BLaER1 treated with 17β-estradiol and CSF1 and Interleukin-3, amounts not matched to agents 10 nM and 100 nM (cell line): ENCODE data around the gene ADAMTS14.

ENCODE experiments used
- H3K27ac ChIP-seq, 11 experiments: shearing (Covaris generic); formaldehyde crosslinking; 2 replicates each; pipeline ENCODE4 v1.8.1; 2022
- H3K27me3 ChIP-seq, 11 experiments: shearing (Covaris generic); formaldehyde crosslinking; 2 replicates each; pipeline ENCODE4 v1.8.1; 2022
- H3K36me3 ChIP-seq, 11 experiments: shearing (Covaris generic); formaldehyde crosslinking; 2 replicates each; pipeline ENCODE4 v1.8.1; 2022
- H3K4me1 ChIP-seq, 10 experiments: shearing (Covaris generic); formaldehyde crosslinking; 2 replicates each; pipeline ENCODE4 v1.8.1; 2022
- H3K4me2 ChIP-seq, 11 experiments: shearing (Covaris generic); formaldehyde crosslinking; 2 replicates each; pipeline ENCODE4 v1.8.1; 2022
- H3K4me3 ChIP-seq, 10 experiments: shearing (Covaris generic); formaldehyde crosslinking; 2 replicates each; pipeline ENCODE4 v1.8.1; 2022
- H3K9ac ChIP-seq, 11 experiments: shearing (Covaris generic); formaldehyde crosslinking; 2 replicates each; pipeline ENCODE4 v1.8.1; 2022
- H3K9me3 ChIP-seq, 11 experiments: shearing (Covaris generic); formaldehyde crosslinking; replicated peaks in 1 of 11; 2 replicates each; pipeline ENCODE4 v1.8.1; 2022
- H4K20me1 ChIP-seq, 11 experiments: shearing (Covaris generic); formaldehyde crosslinking; 2 replicates each; pipeline ENCODE4 v1.8.1; 2022
- Cebpa-rat ChIP-seq, 11 experiments: shearing (Covaris generic); IDR thresholded peaks; 2 replicates each; pipeline ENCODE4 v1.8.1; 2022

The ADAMTS14 gene

GRCh38 chr10:70711177-70711576, 38.9 kb downstream of the ADAMTS14 start:
- peaks cover 7 to 15% (median 9%) of the 10 kb centered on the region in 10 experiments for H3K4me1 ChIP-seq
- H3K4me2 ChIP-seq = no peak overlapping the region
- H3K36me3 ChIP-seq = no peaks in the 10 kb centered on the region
- TF ChIP-seq Cebpa-rat (IDR thresholded peaks at IDR 0.05) = no peak
- H3K9me3 ChIP-seq = no peaks in the 10 kb centered on the region
- no peaks in the 10 kb centered on the region for H3K27me3 ChIP-seq
- no peak overlapping the region for H3K9ac ChIP-seq
- H3K27ac ChIP-seq = no peak overlapping the region
- H3K4me3 ChIP-seq = no peak overlapping the region
- no peaks in the 10 kb centered on the region for H4K20me1 ChIP-seq

DNA sequence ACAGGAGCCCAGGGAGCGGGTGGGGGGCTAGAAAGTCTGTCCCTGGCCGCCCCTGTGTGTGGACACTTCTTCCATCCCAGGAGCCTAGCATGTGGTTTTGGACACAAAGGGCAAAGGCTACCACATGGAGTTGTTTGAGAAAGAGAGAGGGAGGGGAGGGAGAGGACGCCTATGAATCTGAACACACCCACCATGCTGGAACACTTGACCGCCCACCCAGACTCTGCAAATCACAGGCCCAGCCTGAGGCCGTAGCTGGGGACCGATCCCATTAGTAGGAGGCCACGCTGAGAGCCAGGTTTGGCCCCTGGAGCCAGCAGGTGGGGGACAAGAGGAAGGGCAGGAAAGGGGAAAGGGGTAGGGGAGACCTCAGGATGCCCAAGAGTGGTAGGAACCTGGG, 39.6 kb downstream of the ADAMTS14 start:
- H3K4me2 ChIP-seq = no peak overlapping the region
- no peak overlapping the region for H3K4me3 ChIP-seq
- peaks cover 14 to 22% (median 16%) of the 10 kb centered on the region in 10 experiments for H3K4me1 ChIP-seq
- no peaks in the 10 kb centered on the region for H3K36me3 ChIP-seq
- no peaks in the 10 kb centered on the region for H3K27me3 ChIP-seq
- TF ChIP-seq Cebpa-rat (IDR thresholded peaks at IDR 0.05) = no peak
- H3K27ac ChIP-seq = no peak overlapping the region
- H3K9ac ChIP-seq = no peak overlapping the region
- H4K20me1 ChIP-seq = no peaks in the 10 kb centered on the region
- H3K9me3 ChIP-seq = no peaks in the 10 kb centered on the region

- H3K4me1 ChIP-seq = peaks cover 15 to 27% (median 19%) of the 10 kb centered on the region in 10 experiments
- H3K4me3 ChIP-seq = no peak overlapping the region
- H3K36me3 ChIP-seq = no peaks in the 10 kb centered on the region
- no peaks in the 10 kb centered on the region for H3K9me3 ChIP-seq
- H3K9ac ChIP-seq = no peak overlapping the region
- no peak overlapping the region for H3K4me2 ChIP-seq
- no peaks in the 10 kb centered on the region for H4K20me1 ChIP-seq
- no peak for TF ChIP-seq Cebpa-rat (IDR thresholded peaks at IDR 0.05)
- H3K27ac ChIP-seq = no peak overlapping the region
- no peaks in the 10 kb centered on the region for H3K27me3 ChIP-seq
Observed at GRCh38 chr10:70714245-70714644, 41.9 kb downstream of the ADAMTS14 start.

DNA sequence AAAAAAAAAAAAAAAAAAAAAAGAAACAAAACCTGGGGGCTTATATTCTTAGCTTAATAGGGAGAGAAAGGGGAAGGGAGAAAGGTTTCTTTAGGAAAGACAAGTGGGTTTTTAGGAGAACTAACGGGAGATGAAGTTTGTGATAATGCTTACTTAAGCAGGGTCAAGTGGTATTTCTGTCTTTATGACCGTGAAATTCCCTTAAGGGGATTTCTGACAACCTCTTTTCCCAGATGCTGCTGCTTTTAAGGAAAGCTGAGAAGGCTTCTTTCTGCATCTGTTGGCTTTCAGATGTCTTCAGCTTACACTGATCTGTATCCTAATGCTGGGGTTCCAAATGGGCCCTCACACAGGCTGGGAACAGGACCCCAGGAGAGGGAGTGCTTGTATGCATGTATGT, 42.6 kb downstream of the ADAMTS14 start:
- Histone ChIP-seq H3K9me3 (no peaks in the 10 kb centered on the region), H3K4me3 (no peak overlapping the region), H3K27me3 (no peaks in the 10 kb centered on the region), H4K20me1 (no peaks in the 10 kb centered on the region), H3K4me1 (peaks cover 15 to 27% (median 19%) of the 10 kb centered on the region in 10 experiments), H3K9ac (no peak overlapping the region), H3K27ac (no peak overlapping the region), H3K4me2 (peak overlapping the region in 3 of 11 experiments; percentile 73 to 82 (median 77); a peak in 5 of 22 replicates), H3K36me3 (no peaks in the 10 kb centered on the region)
- no peak for TF ChIP-seq Cebpa-rat (IDR thresholded peaks at IDR 0.05)

DNA sequence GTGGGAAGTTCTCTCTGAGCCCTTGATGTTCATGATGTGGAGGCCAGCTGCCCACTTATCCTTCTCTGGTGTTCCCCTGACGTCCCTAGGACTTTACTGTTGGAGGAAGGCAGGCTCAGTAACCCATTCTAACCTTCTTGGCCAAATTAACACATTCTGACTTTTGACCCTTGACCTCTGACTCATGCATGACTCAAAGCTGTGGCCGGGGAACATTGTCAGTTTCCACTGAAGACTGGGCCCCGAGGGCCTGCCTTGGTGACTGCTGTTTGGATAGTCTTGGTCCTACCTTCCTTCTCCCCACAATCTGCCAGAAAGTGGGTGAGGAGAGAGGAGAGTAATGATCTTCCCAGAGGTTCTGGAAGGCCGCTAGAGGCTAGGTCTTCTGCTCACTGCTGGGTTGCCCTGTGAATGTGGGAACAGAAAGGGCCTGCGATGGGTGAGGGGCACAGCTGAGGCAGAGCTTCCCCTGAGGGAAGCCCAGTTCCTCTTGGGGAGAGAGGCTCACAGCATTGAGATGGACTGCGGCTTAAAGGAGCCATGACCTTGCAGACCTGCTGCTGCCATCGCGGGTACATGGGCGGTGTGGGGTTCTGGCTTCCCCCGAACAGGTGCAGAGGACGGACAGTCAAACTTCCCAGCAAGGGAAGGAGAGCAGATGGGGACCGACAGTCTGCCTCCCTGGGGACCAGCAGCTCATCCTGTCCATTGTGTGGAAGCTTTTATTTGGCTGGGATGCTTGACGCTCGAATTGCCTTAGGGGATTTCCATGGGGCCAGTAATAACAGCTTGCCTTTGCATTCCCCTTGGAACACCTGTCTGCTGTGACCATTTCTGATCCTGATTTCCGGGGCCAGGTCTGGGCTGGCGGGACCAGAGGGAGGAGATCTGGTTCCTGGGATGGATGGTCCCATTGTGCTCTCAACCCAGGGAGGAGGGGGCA, 43.8 kb downstream of the ADAMTS14 start:
- Histone ChIP-seq H3K36me3 (no peaks in the 10 kb centered on the region), H3K9me3 (no peaks in the 10 kb centered on the region), H3K27ac (peak overlapping the region in 5 of 11 experiments; percentile 22 to 56 (median 49); a peak in 9 of 22 replicates), H4K20me1 (no peaks in the 10 kb centered on the region), H3K4me2 (peak overlapping the region; percentile 51 to 82 (median 73)), H3K9ac (peak overlapping the region in 1 of 11 experiments; percentile 20; a peak in 2 of 22 replicates), H3K4me1 (peaks cover 15 to 27% (median 19%) of the 10 kb centered on the region in 10 experiments), H3K4me3 (no peak overlapping the region), H3K27me3 (no peaks in the 10 kb centered on the region)
- no peak for TF ChIP-seq Cebpa-rat (IDR thresholded peaks at IDR 0.05)

- no peak for TF ChIP-seq Cebpa-rat (IDR thresholded peaks at IDR 0.05)
- Histone ChIP-seq H3K4me2 (0 out of 22 replicates have a peak overlapping the region, but pooled peaks of 3 of the 11 experiments have one; percentile 1 to 19 (median 12)), H4K20me1 (no peaks in the 10 kb centered on the region), H3K36me3 (no peaks in the 10 kb centered on the region), H3K9ac (no peak overlapping the region), H3K9me3 (no peaks in the 10 kb centered on the region), H3K4me1 (peaks cover 0 to 5% (median 0%) of the 10 kb centered on the region in 10 experiments; a peak in 5 of 20 replicates), H3K4me3 (no peak overlapping the region), H3K27ac (no peak overlapping the region), H3K27me3 (no peaks in the 10 kb centered on the region)
Observed at GRCh38 chr10:70722820-70723424, 50.6 kb downstream of the ADAMTS14 start.

DNA sequence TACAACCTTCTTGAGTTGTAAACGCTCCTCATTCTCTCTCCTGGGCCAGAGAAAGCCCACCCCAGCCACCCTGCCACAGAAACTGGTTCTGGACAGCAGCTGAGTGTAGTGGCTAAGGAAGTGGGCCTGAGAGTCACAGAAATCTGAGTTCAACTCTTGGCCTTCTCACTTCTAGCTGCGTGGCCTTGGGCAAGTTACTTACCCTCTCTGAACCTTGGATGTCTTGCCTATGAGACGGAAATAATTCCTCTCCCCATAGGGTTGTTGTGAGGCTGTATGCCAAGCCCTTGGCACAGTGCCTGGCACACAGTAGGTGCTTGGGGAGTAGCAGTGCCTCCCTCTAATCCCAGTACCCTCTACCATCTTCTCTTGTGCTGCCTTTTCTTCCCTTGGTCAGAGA, 51.5 kb downstream of the ADAMTS14 start:
- Histone ChIP-seq H3K4me3 (no peak overlapping the region), H3K9ac (no peak overlapping the region), H3K4me1 (peaks cover 0 to 5% (median 0%) of the 10 kb centered on the region in 10 experiments; a peak in 5 of 20 replicates), H3K27ac (no peak overlapping the region), H3K36me3 (no peaks in the 10 kb centered on the region), H3K4me2 (no peak overlapping the region), H3K9me3 (no peaks in the 10 kb centered on the region), H3K27me3 (no peaks in the 10 kb centered on the region), H4K20me1 (no peaks in the 10 kb centered on the region)
- no peak for TF ChIP-seq Cebpa-rat (IDR thresholded peaks at IDR 0.05)

DNA sequence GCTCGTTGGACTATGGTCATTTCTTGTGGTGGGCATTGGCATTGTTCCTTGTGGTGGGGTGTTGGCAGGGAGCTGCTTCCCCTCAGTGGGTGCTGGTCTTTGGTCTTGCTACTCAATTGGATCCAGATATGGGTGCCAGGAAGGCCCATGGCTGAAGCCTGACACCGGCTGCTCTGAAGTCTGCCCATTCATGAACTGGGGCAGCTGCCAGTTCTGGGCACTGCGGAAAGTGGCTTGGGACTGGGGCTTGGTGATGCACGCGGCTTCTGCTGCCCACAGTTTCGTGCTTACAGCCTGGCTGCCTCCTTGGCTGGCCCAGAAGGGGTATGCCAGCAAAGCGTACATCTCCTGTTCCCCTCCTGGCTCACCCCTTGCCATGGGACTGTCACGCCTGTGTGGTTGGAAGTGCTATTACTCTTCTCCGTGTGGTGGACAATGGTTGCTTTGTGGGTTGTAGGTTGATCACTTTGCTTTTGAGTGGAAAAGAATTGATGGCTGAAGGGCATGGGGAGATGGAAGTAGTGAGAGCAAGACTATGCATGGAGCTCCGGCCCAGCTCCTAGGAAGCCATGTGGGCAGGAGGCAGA, 54.7 kb downstream of the ADAMTS14 start:
- Histone ChIP-seq H3K36me3 (no peaks in the 10 kb centered on the region), H3K27ac (no peak overlapping the region), H3K4me1 (peaks cover 0 to 5% (median 0%) of the 10 kb centered on the region in 10 experiments; a peak in 5 of 20 replicates), H4K20me1 (no peaks in the 10 kb centered on the region), H3K9ac (no peak overlapping the region), H3K9me3 (no peaks in the 10 kb centered on the region), H3K4me2 (no peak overlapping the region), H3K4me3 (no peak overlapping the region), H3K27me3 (no peaks in the 10 kb centered on the region)
- no peak for TF ChIP-seq Cebpa-rat (IDR thresholded peaks at IDR 0.05)

DNA sequence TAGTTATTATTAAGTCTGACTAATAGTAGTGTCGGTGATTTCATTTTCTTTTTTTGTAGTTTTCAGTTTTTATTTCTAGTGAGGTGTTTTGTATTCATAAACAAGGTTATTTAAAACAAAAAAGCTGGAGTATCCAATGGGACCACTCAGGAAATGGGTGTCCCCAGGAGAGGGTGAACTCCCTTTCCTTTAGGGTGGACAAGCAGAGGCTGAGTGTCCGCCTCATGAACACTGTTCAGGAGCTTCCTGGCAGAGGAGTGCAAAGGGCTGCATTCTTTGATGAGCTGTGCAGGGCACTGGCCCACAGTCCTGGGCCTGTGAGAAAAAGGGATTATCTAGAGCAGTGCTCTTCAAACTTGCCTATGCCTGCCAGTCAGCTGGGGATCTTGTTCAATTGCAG, 56.0 kb downstream of the ADAMTS14 start:
- H3K27me3 ChIP-seq = no peaks in the 10 kb centered on the region
- no peak for TF ChIP-seq Cebpa-rat (IDR thresholded peaks at IDR 0.05)
- no peak overlapping the region for H3K27ac ChIP-seq
- no peaks in the 10 kb centered on the region for H4K20me1 ChIP-seq
- H3K9me3 ChIP-seq = no peaks in the 10 kb centered on the region
- no peak overlapping the region for H3K4me2 ChIP-seq
- H3K9ac ChIP-seq = no peak overlapping the region
- H3K4me1 ChIP-seq = no peaks in the 10 kb centered on the region; a peak in 2 of 20 replicates
- H3K36me3 ChIP-seq = no peaks in the 10 kb centered on the region
- no peak overlapping the region for H3K4me3 ChIP-seq
